GM18511 (cell line): ENCODE results near the gene TTLL1.
"Not testable (repeated sequence)": the region's sequence is repeated elsewhere in the genome, so short reads cannot be mapped to it uniquely, and the experiment has no call there.

Experiments used
- ATAC-seq: cut with Tn5 transposase; IDR thresholded peaks from one replicate; pipeline ENCODE4 v1.9.1; 2021; ENCODE audit warnings: mild to moderate bottlenecking, moderate library complexity; ENCODE audit not compliant: unreplicated experiment

The TTLL1 gene

GRCh38 chr22:42995654-42996053 lies 93.5 kb downstream of the TTLL1 start:
- not testable (repeated sequence) for ATAC-seq

GRCh38 chr22:42994917-42995562 lies 94.2 kb downstream of the TTLL1 start:
- no peak for ATAC-seq

- ATAC-seq, result no peak
These were observed 94.8 kb downstream of the TTLL1 start for GRCh38 chr22:42994276-42994916.

- no peak for ATAC-seq
These were observed 95.4 kb downstream of the TTLL1 start for GRCh38 chr22:42993651-42994275.

- ATAC-seq, result no peak
These were observed 96.2 kb downstream of the TTLL1 start for GRCh38 chr22:42992886-42993479.

- no peak for ATAC-seq
These were observed 97.1 kb downstream of the TTLL1 start for GRCh38 chr22:42992092-42992491.

GRCh38 chr22:42991010-42991651 lies 98.1 kb downstream of the TTLL1 start:
- ATAC-seq, result no peak

GRCh38 chr22:42990131-42990838 lies 98.9 kb downstream of the TTLL1 start:
- no peak for ATAC-seq
